ENCODE measurements around the gene MYH9.
"Not testable (repeated sequence)": the region's sequence is repeated elsewhere in the genome, so short reads cannot be mapped to it uniquely, and the experiment has no call there.

MYH9 gene

DNA sequence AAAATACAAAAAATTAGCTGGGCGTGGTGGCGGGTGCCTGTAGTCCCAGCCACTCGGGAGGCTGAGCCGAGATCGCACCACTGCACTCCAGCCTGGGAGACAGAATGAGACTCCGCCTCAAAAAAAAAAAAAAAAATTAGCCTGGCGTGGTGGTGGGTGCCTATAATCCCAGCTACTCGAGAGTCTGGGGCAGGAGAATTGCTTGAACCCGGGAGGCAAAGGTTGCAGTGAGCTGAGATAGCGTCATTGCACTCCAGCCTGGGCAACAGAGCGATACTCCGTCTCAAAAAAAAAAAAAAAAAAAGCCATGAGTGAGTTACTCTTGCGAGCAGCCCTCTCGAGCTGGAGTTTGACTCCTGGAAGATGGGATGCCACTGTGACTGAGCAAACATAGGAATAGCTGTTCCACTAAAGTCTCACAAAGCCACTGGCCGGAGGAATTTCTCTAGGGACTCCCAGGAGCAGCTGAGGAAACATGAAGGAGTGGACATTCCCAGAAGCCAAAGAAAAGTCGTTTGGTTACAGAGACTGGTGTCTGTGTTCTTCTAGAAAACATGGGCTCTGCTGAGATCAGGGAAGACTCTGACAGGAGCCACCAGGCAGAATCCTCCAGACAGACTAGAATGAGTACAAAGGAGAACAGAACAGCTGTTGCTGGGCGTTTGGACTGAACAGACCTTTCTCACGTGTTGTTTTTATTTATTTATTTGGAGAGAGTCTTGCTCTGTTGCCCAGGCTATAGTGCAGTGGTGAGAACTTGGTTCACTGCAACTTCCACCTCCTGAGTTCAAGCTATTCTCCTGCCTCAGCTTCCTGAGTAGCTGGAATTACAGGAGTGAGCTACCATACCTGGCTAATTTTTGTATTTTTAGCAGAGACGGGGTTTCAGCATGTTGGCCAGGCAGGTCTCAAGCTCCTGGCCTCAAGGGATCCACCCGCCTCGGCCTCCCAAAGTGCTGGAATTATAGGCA is 32.4 kb upstream of the MYH9 start:
- Mint-ChIP-seq H3K27ac (peak overlapping the region; percentile 88), H3K9me3 (no peaks in the 10 kb centered on the region), H3K4me1 (peaks cover 21% of the 10 kb centered on the region), H3K4me3 (peak overlapping the region; percentile 66), H3K36me3 (peaks cover 5% of the 10 kb centered on the region)
- ATAC-seq (no peak), DNase-seq (ENCODE audit: low spot score in 2 of 2) (no peak)

DNA sequence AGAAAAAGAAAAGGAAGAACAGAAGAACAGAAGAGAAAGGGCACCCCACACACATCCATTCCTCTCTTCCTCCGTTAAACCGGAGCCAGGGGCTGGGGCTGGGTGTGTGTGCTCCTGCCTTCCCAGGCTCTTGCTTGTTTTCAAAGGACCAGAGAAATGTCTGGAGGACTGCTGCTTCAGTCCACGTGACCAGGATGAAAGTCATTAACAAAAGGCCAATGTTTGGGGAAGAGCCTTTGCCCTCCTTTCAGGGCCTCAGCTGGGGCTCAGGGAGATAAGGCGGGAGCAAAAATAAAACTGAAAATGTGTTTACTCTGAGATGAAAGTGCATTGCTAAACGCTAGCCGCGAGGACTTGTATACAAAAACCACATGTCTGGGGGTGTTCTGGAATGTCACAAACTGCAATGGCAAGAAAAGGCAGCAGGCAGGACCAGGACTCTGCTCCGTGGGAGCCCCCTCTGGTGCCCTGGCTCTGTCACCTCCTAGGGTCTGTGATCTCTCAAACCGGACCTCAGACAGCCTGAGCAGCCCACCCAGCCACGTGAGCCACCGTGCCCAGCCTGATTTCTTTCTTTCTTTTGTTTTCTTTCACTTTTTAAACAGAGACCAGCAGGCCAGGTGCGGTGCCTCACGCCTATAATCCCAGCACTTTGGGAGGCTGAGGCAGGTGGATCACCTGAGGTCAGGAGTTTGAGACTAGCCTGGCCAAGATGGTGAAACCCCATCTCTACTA is 31.6 kb upstream of the MYH9 start:
- DNase-seq (ENCODE audit: low spot score in 2 of 2) (peak in 1 of 2 donors; percentile 57), ATAC-seq (peak; percentile 64)
- Mint-ChIP-seq H3K4me3 (peak overlapping the region; percentile 66), H3K9me3 (no peaks in the 10 kb centered on the region), H3K36me3 (no peaks in the 10 kb centered on the region), H3K4me1 (peaks cover 13% of the 10 kb centered on the region), H3K27ac (peak overlapping the region; percentile 88)

DNA sequence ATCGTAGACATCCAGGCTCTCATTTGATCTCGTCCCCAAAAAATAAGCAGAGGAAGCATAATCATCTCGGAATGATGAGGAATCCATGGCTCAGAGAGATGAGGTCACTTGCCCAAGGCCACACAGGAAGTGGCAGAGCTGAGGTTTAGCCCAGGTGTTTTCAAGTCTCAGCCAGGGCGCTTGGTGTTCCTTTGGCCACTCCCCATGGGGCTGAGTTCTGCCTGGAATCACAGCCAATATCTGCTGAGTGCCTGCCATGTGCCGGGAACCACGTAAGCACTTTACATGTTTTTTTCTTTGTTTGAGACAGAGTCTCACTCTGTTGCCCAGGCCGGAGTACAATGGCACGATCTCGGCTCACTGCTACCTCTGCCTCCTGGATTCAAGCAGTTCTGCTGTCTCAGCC is 29.5 kb upstream of the MYH9 start:
- Mint-ChIP-seq H3K4me1 (peaks cover 18% of the 10 kb centered on the region), H3K9me3 (no peaks in the 10 kb centered on the region), H3K36me3 (no peaks in the 10 kb centered on the region), H3K27ac (no peak overlapping the region), H3K4me3 (no peak overlapping the region)
- ATAC-seq (peak; percentile 76), DNase-seq (ENCODE audit: low spot score in 2 of 2) (no peak)

DNA sequence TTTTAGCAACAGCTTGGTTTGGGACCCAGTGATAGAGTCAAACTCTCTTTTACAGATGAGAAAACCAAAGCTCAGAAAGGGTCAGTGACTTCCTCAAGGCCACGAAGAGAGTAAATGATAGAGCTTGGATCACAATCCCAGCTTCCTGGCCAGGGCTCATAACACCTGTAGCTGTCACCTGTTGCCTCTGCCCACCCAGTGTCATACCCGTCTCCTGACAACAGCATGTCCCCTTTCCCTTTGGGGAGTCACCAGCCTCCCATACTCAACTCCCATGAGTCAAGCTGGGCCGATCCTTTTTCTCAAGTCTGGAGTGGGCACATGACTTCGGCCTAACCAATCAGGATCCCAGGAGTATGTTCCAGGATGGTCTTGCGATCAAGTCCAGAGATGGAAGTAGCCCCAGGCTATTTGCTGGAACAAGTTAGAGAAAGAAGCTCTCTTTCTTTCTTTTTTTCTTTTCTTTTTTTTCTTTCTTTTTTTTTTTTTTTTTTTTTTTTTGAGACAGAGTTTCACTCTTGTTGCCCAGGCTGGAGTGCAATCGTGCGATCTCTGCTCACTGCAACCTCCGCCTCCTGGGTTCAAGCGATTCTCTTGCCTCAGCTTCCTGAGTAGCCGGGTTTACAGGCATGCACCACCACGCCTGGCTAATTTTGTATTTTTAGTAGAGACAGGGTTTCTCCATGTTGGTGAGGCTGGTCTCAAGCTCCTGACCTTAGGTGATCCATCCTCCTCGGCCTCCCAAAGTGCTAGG is 27.8 kb upstream of the MYH9 start:
- Mint-ChIP-seq H3K27ac (no peak overlapping the region), H3K9me3 (no peaks in the 10 kb centered on the region), H3K4me1 (peaks cover 20% of the 10 kb centered on the region), H3K36me3 (no peaks in the 10 kb centered on the region), H3K4me3 (no peak overlapping the region)
- DNase-seq (ENCODE audit: low spot score in 2 of 2), result no peak
- ATAC-seq, result no peak

DNA sequence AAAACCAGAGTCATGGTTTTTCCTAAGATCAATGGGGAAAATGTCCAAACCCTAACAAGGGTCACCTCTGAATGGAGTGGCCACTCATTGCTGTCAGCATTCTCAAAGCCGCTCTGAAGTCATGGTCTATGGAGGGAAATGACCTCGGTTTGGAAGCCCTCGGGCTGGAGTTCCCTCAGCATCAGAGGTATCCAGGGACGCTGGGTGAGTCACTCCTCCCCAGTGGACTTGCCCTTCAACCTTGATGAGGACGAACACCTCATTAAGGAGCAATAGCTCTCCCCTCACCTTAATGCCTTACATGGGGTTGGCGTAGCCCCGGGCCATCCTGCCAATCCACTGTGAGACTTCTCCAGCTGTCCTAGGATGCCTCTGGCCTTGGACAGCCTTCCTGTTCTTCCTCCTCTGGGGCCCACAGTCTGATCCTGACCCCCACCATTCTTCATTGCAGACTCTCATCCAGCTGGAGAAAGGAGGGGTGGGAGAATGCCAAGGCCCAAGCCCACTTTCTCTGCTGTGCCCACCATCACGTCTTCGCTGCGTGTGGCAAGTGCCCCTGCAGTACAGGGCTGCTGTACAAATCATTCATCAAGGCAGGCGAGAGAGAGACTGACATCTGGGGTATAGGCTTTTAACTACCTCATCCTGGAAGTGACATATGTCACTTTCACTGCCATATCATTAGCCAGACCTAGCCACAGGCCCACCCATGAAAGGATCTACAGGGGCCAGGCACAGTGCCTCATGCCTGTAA is 25.4 kb upstream of the MYH9 start:
- Mint-ChIP-seq H3K4me1 (peaks cover 28% of the 10 kb centered on the region), H3K9me3 (no peaks in the 10 kb centered on the region), H3K4me3 (no peak overlapping the region), H3K36me3 (no peaks in the 10 kb centered on the region), H3K27ac (no peak overlapping the region)
- no peak for DNase-seq (ENCODE audit: low spot score in 2 of 2)
- peak; percentile 2 for ATAC-seq

DNA sequence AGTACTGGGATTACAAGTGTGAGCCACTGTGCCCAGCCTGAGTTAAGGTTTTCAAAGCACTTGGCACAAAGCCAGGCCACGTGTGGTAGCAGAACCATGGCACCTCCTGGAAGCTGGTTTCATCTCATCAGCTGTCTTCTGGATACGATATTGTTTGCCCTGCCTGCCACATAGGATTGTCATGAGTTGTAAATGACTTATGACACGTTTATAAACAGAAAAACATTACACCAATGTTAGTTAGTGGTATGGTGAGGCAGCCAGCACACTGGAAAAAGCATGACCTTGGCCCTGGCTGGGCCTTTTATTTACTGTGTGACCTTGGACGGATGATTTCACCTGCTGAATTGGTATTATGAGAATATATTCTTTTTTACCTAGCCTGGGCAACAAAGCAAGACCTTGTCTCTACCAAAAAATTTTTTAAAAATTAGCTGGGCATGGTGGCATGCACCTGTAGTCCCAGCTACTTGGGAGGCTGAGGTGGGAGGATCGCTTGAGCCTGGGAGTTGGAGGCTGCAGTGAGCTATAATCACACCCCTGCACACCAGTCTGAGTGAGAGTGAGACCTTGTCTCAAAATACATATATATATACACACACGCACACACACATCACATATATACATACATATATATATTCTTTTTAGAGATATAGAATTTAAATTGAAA is 24.0 kb upstream of the MYH9 start:
- DNase-seq (ENCODE audit: low spot score in 2 of 2) (peak in 1 of 2 donors; percentile 63), ATAC-seq (peak; percentile 86)
- H3K4me1 Mint-ChIP-seq, result peaks cover 34% of the 10 kb centered on the region
- no peaks in the 10 kb centered on the region for H3K9me3 Mint-ChIP-seq
- no peak overlapping the region for H3K27ac Mint-ChIP-seq
- no peaks in the 10 kb centered on the region for H3K36me3 Mint-ChIP-seq
- H3K4me3 Mint-ChIP-seq, result no peak overlapping the region

DNA sequence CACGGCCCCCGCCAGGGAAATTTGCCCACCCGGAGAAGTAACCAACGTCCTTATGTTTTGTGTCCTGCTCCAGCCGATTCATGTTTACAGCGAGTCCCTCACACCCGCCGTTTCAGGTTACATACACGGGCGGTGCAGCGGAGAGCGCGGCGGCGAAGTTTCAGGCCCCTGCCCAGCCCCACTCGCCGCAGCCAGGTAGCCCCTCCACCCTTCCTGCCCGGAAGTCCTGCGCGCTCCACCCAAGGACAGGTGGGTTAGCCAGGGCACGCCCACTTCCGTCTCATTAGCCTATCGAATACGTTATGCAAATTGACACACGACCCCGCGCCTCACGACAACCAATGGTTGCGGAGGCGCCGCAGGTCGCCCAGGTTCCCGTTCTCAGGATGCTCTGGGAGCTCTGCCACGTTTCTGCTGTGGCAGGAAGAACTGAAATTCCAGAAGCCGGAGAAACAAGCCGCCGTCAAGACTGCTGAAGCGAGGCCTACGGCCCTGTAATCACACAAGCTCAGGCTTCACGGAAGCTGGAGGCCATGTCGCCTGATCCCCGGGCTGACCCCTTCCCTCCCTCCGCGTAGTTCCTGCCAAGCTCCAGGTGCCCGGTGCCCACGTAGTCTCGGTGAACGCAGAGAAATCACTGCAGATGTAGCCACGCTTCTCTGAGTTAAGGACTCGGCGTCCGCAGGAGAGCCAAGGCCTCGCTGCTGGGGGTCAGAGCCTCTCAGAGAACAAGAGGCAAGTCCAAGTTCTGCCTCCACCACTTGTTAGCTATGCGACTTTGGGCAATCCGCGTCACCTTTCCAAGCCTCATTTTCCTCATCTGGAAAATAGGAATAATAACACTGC is 22.4 kb upstream of the MYH9 start:
- Mint-ChIP-seq H3K36me3 (no peaks in the 10 kb centered on the region), H3K9me3 (no peaks in the 10 kb centered on the region), H3K27ac (peak overlapping the region; percentile 73), H3K4me1 (peaks cover 48% of the 10 kb centered on the region), H3K4me3 (peak overlapping the region; percentile 65)
- ATAC-seq (peak; percentile 60), DNase-seq (ENCODE audit: low spot score in 2 of 2) (peak in 1 of 2 donors; percentile 68)

DNA sequence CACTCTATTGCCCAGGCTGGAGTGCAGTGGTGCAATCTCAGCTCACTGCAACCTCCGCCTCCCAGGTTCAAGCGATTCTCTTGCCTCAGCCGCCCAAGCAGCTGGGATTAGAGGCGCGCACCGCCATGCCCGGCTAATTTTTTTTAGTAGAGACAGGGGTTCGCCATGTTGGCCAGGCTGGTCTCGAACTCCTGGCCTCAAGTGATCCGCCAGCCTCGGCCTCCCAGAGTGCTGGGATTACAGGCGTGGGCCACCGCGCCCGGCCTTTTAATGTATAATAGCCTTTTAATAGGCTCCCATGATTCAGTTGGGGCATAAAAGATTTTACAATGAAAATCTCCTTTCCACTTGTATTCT is 21.8 kb upstream of the MYH9 start:
- peaks cover 54% of the 10 kb centered on the region for H3K4me1 Mint-ChIP-seq
- DNase-seq (ENCODE audit: low spot score in 2 of 2); ATAC-seq; H3K36me3 Mint-ChIP-seq; H3K9me3 Mint-ChIP-seq: not testable (repeated sequence)
- H3K4me3 Mint-ChIP-seq, result peak overlapping the region; percentile 65
- peak overlapping the region; percentile 73 for H3K27ac Mint-ChIP-seq

DNA sequence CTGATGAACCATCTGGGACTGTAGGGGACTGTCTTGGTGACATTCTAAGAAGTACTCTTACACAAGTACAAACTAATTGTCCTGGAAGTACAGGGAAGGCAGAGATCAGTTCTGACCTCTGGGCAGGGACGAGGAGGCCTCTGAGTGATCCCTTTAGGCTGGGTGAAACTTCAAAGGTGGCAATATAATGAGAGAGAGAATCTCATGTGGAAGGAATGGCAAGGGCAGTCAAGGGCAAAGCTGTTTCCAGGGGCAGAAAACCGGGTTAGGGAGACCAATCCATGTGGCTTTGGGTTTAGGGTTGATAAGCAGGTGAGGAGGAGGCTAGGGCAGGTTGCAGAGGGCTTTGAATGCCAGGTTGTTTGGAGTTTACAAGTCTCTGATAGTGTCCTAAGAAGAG is 21.3 kb upstream of the MYH9 start:
- DNase-seq (ENCODE audit: low spot score in 2 of 2), result no peak
- Mint-ChIP-seq H3K27ac (no peak overlapping the region), H3K9me3 (no peaks in the 10 kb centered on the region), H3K4me3 (peak overlapping the region; percentile 65), H3K4me1 (peaks cover 58% of the 10 kb centered on the region), H3K36me3 (no peaks in the 10 kb centered on the region)
- no peak for ATAC-seq

DNA sequence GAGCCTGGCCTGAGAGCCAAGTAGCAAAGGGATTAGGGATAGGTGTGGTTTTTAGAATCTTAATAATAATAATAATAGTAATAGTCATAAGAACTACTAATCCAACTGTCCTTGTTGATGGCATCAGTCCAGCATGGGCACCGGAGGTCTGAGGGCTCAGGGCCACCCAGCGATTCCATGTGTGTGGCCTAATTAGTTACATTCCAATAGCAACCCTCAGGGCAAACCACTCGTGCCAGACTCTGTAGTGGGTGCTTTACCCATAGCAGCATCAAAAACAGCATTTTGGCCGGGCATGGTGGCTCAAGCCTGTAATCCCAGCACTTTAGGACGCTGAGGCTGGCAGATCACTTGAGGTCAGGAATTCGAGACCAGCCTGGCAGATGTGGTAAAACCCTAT is 19.0 kb upstream of the MYH9 start:
- no peak overlapping the region for H3K4me3 Mint-ChIP-seq
- peak overlapping the region; percentile 26 for H3K27ac Mint-ChIP-seq
- DNase-seq (ENCODE audit: low spot score in 2 of 2), result no peak
- ATAC-seq, result no peak
- H3K36me3 Mint-ChIP-seq, result no peaks in the 10 kb centered on the region
- H3K4me1 Mint-ChIP-seq, result peaks cover 52% of the 10 kb centered on the region
- H3K9me3 Mint-ChIP-seq, result no peaks in the 10 kb centered on the region

DNA sequence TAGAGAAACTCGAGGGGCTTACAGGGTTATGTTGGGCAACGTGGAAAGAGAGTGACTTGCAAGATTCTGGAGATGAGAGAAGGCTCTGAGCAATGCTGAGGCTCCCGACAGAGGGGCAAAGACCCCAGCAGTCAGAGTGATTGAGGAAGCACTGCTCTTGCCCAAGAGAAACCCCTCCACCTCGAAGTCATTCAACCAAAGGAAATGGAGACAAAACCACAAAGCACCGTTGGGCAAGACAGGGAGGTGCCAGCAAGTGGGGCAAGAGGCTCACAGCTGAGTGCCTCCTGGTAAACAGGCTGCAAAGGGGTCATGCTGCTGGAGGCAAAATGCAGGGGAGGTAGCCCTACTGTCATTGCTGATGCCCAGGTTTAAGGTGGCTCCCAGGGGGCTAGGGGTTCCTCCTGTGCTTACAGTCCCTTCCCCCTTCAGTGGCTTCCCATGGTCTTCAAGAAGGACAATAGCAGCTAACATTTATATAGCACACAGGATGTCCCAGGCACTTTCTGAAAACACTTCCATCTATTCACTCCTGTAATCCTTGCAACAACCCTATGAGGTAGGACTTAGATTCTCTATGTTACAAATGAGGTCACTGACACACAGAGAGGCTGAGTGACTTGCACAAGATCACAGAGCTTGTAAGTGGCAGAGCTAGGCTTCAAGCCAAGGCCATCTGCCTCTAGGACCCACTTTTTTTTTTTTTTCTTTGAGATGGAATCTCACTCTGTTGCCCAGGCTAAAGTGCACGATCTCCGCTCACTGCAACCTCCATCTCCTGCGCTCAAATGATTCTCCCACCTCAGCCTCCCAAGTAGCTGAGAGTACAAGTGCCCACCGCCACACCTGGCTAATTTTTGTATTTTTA is 18.1 kb upstream of the MYH9 start:
- peak; percentile 22 to 78 for DNase-seq (ENCODE audit: low spot score in 2 of 2)
- peak; percentile 83 for ATAC-seq
- H3K4me3 Mint-ChIP-seq, result peak overlapping the region; percentile 51
- H3K4me1 Mint-ChIP-seq, result peaks cover 52% of the 10 kb centered on the region
- peak overlapping the region; percentile 90 for H3K27ac Mint-ChIP-seq
- H3K9me3 Mint-ChIP-seq, result no peaks in the 10 kb centered on the region
- H3K36me3 Mint-ChIP-seq, result no peaks in the 10 kb centered on the region

DNA sequence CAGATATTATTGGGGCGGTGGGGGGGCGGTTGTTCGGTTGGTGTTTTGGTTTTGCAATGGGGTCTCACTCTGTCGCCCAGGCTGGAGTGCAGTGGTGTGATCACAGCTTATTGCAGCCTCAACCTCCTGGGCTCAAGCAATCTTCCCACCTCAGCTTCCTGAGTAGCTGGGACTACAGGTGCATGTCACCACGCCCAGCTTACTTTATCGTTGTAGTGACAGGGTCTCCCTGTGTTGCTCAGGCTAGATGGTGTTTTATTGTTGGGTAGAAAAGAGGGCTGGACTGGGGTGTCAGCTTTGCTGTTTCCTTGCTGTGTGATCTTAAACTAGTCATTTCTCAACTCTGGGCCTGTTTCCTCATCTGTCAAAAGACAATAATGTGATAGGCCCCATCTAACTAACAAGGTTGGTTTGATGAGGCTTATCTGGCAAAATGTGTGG is 17.5 kb upstream of the MYH9 start:
- peak overlapping the region; percentile 90 for H3K27ac Mint-ChIP-seq
- peak overlapping the region; percentile 51 for H3K4me3 Mint-ChIP-seq
- no peaks in the 10 kb centered on the region for H3K9me3 Mint-ChIP-seq
- ATAC-seq, result peak; percentile 85
- DNase-seq (ENCODE audit: low spot score in 2 of 2), result no peak
- no peaks in the 10 kb centered on the region for H3K36me3 Mint-ChIP-seq
- peaks cover 47% of the 10 kb centered on the region for H3K4me1 Mint-ChIP-seq

DNA sequence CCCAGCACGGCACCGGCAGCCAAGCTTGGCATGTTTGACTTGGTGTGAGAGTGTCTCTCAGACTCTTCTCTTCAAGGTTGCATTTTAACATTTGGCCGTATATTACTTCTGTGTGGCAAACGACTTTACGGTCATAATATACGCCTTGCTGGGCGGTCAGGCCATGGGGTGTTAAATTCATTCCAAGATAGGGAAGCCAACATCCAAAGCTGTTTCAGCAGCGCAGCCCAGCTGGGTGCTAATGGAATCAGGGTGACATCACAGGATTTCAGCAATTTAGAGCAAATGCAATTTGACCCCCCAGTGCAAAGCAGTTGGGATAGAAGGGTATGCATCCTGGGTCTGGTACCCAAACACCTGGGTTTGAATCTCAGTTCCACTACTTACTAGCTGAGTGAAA is 16.7 kb upstream of the MYH9 start:
- DNase-seq (ENCODE audit: low spot score in 2 of 2) (no peak), ATAC-seq (no peak)
- peaks cover 44% of the 10 kb centered on the region for H3K4me1 Mint-ChIP-seq
- H3K27ac Mint-ChIP-seq, result peak overlapping the region; percentile 90
- peak overlapping the region; percentile 51 for H3K4me3 Mint-ChIP-seq
- no peaks in the 10 kb centered on the region for H3K9me3 Mint-ChIP-seq
- no peaks in the 10 kb centered on the region for H3K36me3 Mint-ChIP-seq

All from stimulated activated effector memory CD8-positive, alpha-beta T cell treated with anti-CD3 and anti-CD28 coated beads, Interleukin-12 subunit alpha, Interleukin-12 subunit beta, amount 100 ng/mL, for 72 hours (primary cell).